Caco-2 (cell line): ENCODE data around the gene ANO3. TPM values are rescaled to one million over a fixed set of nuclear protein-coding genes. Genes with fewer than 3 reads are reported as not detected.

ENCODE experiments used
- Bru-seq: library from RNA; stranded (reverse); fragments of 400-500 nt; gene quantifications from one replicate; lab custom pipeline; 2021; lab: Mats Ljungman, UMichigan
- BruChase-seq, 2 experiments: library from RNA; stranded (reverse); fragments of 400-500 nt; gene quantifications; one replicate each; lab custom pipeline; 2021; lab: Mats Ljungman, UMichigan
- BruUV-seq: library from RNA; stranded (reverse); fragments of 400-500 nt; replicated peaks from 2 replicates; lab custom pipeline; 2021; lab: Mats Ljungman, UMichigan
- CTCF ChIA-PET: fragments of 300-600 bp; sonication (Branson Sonifier 250); formaldehyde crosslinking; loops from one replicate; lab custom pipeline; 2022; ENCODE audit warnings: antibody characterized with exemption; lab: Charles Lee
- POLR2A ChIA-PET: fragments of 300-600 bp; sonication (Branson Sonifier 250); formaldehyde crosslinking; loops from one replicate; lab custom pipeline; 2022; ENCODE audit warnings: antibody characterized with exemption; lab: Charles Lee
- DNase-seq, 2 experiments: peaks; one replicate each; pipeline versions ENCODE4 v3.0.0 to v3.0.0-alpha.2; 2020 to 2022
- H3K27me3 ChIP-seq: replicated peaks from 2 replicates; pipeline ENCODE4 v1.6.0; 2011; ENCODE audit warnings: low read length; ENCODE audit not compliant: control insufficient read depth, insufficient read depth
- H3K36me3 ChIP-seq: 2 replicates; pipeline ENCODE4 v1.5.1; 2011; ENCODE audit warnings: low read length; ENCODE audit not compliant: control insufficient read depth, insufficient read depth
- H3K4me1 ChIP-seq: fragments of 250-450 bp; sonication (Bioruptor Pico); 2 replicates; pipeline ENCODE4 v1.5.1; 2020; ENCODE audit warnings: mild to moderate bottlenecking
- H3K4me3 ChIP-seq: 2 replicates; pipeline ENCODE4 v1.5.1; 2011; ENCODE audit warnings: low read depth, mild to moderate bottlenecking, control low read depth, low read length
- H3K9me3 ChIP-seq: fragments of 250-450 bp; sonication (Bioruptor Pico); 2 replicates; pipeline ENCODE4 v1.5.1; 2020; ENCODE audit warnings: mild to moderate bottlenecking, moderate library complexity
- H3K27ac Mint-ChIP-seq: one replicate; pipeline ENCODE4 v1.8.0; 2022; ENCODE audit warnings: mixed read lengths; ENCODE audit not compliant: unreplicated experiment
- H3K27me3 Mint-ChIP-seq: one replicate; pipeline ENCODE4 v1.8.0; 2022; ENCODE audit warnings: mixed read lengths; ENCODE audit not compliant: insufficient read depth, unreplicated experiment
- H3K36me3 Mint-ChIP-seq: one replicate; pipeline ENCODE4 v1.8.0; 2022; ENCODE audit warnings: mild to moderate bottlenecking, mixed read lengths; ENCODE audit not compliant: insufficient read depth, unreplicated experiment
- H3K4me1 Mint-ChIP-seq: one replicate; pipeline ENCODE4 v1.8.0; 2022; ENCODE audit warnings: low read depth, mixed read lengths; ENCODE audit not compliant: unreplicated experiment
- H3K4me3 Mint-ChIP-seq: one replicate; pipeline ENCODE4 v1.8.0; 2022; ENCODE audit warnings: mild to moderate bottlenecking, moderate library complexity, mixed read lengths; ENCODE audit not compliant: unreplicated experiment
- H3K9me3 Mint-ChIP-seq: one replicate; pipeline ENCODE4 v1.8.0; 2022; ENCODE audit warnings: mixed read lengths; ENCODE audit not compliant: unreplicated experiment
- CTCF ChIP-seq, 2 experiments: fragments of 200-600 bp in 1 of 2; IDR thresholded peaks; 1 replicate in 1 of 2; 2 replicates in 1 of 2; pipeline versions ENCODE4 v1.5.1 to v1.8.0; 2011 to 2022; ENCODE audit warnings: antibody characterized with exemption in 1 of 2, control low read depth in 1 of 2, inconsistent platforms in 1 of 2, low read depth in 1 of 2, low read length in 1 of 2, mild to moderate bottlenecking in 1 of 2, moderate library complexity in 1 of 2; ENCODE audit not compliant: insufficient read depth in 1 of 2, severe bottlenecking in 1 of 2, unreplicated experiment in 1 of 2
- intact Hi-C: fragments of 100-400 bp; cut with micrococcal nuclease; formaldehyde crosslinking; loops from one replicate; pipeline ENCODE4 v1.10.0; 2022; ENCODE audit not compliant: unreplicated experiment
- long read RNA-seq: library from polyadenylated mRNA; stranded (forward); transcript quantifications from one replicate; pipeline ENCODE4 v2.0.0, GENCODE V29; 2022
- total RNA-seq: library from RNA; stranded (reverse); gene quantifications from 2 replicates; pipeline ENCODE4 v1.2.3, GENCODE V29; 2022

ANO3 gene
- not detected in 2 replicates for total RNA-seq
- percentile 1 among the genes with signal in this experiment for Bru-seq, nascent RNA
- percentile 0 among the genes with signal in this experiment for BruChase-seq, experiment 1, labeled RNA remaining after a 2-hour chase
- percentile 1 among the genes with signal in this experiment for BruChase-seq, experiment 2, labeled RNA remaining after a 6-hour chase
- long read RNA-seq = 0 reads

GRCh38 chr11:26331911-26332571, at the start of gene ANO3:
ANO3 (plus strand) TSS chr11:26332130; CDS start chr11:26332276, 146 bp downstream.
- DNase-seq = peak; percentile 90 to 92
- no peaks in the 10 kb centered on the region for H3K36me3 Mint-ChIP-seq
- Histone ChIP-seq H3K4me1 (no peaks in the 10 kb centered on the region), H3K9me3 (no peaks in the 10 kb centered on the region), H3K4me3 (no peak within 1 kb of the TSS), H3K27me3 (no peaks in the 10 kb centered on the region), H3K36me3 (no peaks in the 10 kb centered on the region)
- no TSS peak for BruUV-seq
- POLR2A ChIA-PET = no interaction called here
- no peak within 1 kb of the TSS for H3K27ac Mint-ChIP-seq
- CTCF ChIA-PET = interaction anchor here (1.1 kb wide), 1 partner anchor 47 kb away, joined by 3 read pairs; no protein-coding TSS in a partner anchor
- no peak within 1 kb of the TSS for H3K4me3 Mint-ChIP-seq
- intact Hi-C loops = no loop called here
- H3K4me1 Mint-ChIP-seq = no peaks in the 10 kb centered on the region
- H3K27me3 Mint-ChIP-seq = peaks cover 13% of the 10 kb centered on the region
- TF ChIP-seq CTCF (IDR thresholded peaks at IDR 0.05; ENCODE audit: insufficient read depth in 1 of 2, low read depth in 1 of 2, low read length in 1 of 2, severe bottlenecking in 1 of 2, unreplicated experiment in 1 of 2) = peak; percentile 77 to 82
- H3K9me3 Mint-ChIP-seq = no peaks in the 10 kb centered on the region

- intact Hi-C loops = no loop called here
- Mint-ChIP-seq H3K4me3 (peak overlapping the region; percentile 50), H3K27ac (no peak overlapping the region), H3K36me3 (no peaks in the 10 kb centered on the region), H3K27me3 (peaks cover 8% of the 10 kb centered on the region), H3K4me1 (no peaks in the 10 kb centered on the region), H3K9me3 (no peaks in the 10 kb centered on the region)
- no peaks in the 10 kb centered on the region for H3K9me3 ChIP-seq
- POLR2A ChIA-PET = no interaction called here
- no TSS peak for BruUV-seq
- no peak overlapping the region for H3K4me3 ChIP-seq
- no peak for TF ChIP-seq CTCF (IDR thresholded peaks at IDR 0.05; ENCODE audit: insufficient read depth in 1 of 2, low read depth in 1 of 2, low read length in 1 of 2, severe bottlenecking in 1 of 2, unreplicated experiment in 1 of 2)
- no peaks in the 10 kb centered on the region for H3K27me3 ChIP-seq
- no peaks in the 10 kb centered on the region for H3K4me1 ChIP-seq
- DNase-seq = no peak
- no peaks in the 10 kb centered on the region for H3K36me3 ChIP-seq
- CTCF ChIA-PET = interaction anchor here (1.2 to 1.3 kb wide), 3 partner anchors 12 to 264 kb away, joined by 3 to 7 read pairs (median 3); no protein-coding TSS in a partner anchor
Measured at GRCh38 chr11:26283852-26284408, 48.0 kb upstream of the ANO3 start.

GRCh38 chr11:26285608-26286007, 46.3 kb upstream of the ANO3 start:
- H3K27ac Mint-ChIP-seq = no peak overlapping the region
- POLR2A ChIA-PET = no interaction called here
- H3K36me3 ChIP-seq = no peaks in the 10 kb centered on the region
- CTCF ChIA-PET = no interaction called here
- no peak overlapping the region for H3K4me3 Mint-ChIP-seq
- no peaks in the 10 kb centered on the region for H3K4me1 Mint-ChIP-seq
- BruUV-seq = no TSS peak
- no peaks in the 10 kb centered on the region for H3K36me3 Mint-ChIP-seq
- intact Hi-C loops = loop anchor here (5.0 kb wide), 1 partner anchor 872 kb away; no protein-coding TSS in a partner anchor
- H3K9me3 Mint-ChIP-seq = no peaks in the 10 kb centered on the region
- no peaks in the 10 kb centered on the region for H3K9me3 ChIP-seq
- H3K27me3 Mint-ChIP-seq = peaks cover 6% of the 10 kb centered on the region
- H3K4me3 ChIP-seq = no peak overlapping the region
- DNase-seq = no peak
- TF ChIP-seq CTCF (IDR thresholded peaks at IDR 0.05; ENCODE audit: insufficient read depth in 1 of 2, low read depth in 1 of 2, low read length in 1 of 2, severe bottlenecking in 1 of 2, unreplicated experiment in 1 of 2) = no peak
- no peaks in the 10 kb centered on the region for H3K4me1 ChIP-seq
- H3K27me3 ChIP-seq = no peaks in the 10 kb centered on the region
